IPS-NIHi11 (cell line): ENCODE data around the gene HIPK1.
"Not testable (repeated sequence)": the region's sequence is repeated elsewhere in the genome, so short reads cannot be mapped to it uniquely, and the experiment has no call there.

Experiments used
- DNase-seq: peaks from one replicate; pipeline ENCODE4 v3.0.0; 2012; ENCODE audit warnings: mixed read lengths, low spot score

HIPK1 gene

DNA sequence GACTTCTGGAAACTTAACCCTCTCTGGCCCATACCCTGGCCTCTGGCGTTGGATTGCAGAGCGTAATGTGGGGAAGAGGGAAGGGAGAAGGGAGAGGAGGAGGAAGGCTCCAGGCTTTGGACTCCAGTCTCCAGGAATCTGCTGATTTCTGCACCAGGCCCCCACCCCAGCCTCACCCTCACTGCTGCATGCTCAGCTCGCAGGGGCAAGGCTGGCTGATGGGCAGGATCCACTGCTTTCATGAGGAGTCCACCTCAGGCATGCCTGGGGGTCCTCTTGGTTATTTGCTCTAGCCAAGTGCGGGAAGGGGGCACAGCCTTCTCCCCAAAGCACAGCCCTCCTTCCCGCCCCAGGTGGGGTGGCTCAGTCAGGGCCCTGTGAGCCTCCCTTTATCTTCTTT lies 53.8 kb downstream of the HIPK1 start:
- no peak for DNase-seq

- DNase-seq: no peak
Observed at GRCh38 chr1:113983391-113983790, 54.3 kb downstream of the HIPK1 start.

- no peak for DNase-seq
Observed at GRCh38 chr1:113983826-113984225, 54.7 kb downstream of the HIPK1 start.

- no peak for DNase-seq
Observed at GRCh38 chr1:113984710-113985109, 55.6 kb downstream of the HIPK1 start.

- no peak for DNase-seq
Observed at GRCh38 chr1:113986802-113987201, 57.7 kb downstream of the HIPK1 start.

DNA sequence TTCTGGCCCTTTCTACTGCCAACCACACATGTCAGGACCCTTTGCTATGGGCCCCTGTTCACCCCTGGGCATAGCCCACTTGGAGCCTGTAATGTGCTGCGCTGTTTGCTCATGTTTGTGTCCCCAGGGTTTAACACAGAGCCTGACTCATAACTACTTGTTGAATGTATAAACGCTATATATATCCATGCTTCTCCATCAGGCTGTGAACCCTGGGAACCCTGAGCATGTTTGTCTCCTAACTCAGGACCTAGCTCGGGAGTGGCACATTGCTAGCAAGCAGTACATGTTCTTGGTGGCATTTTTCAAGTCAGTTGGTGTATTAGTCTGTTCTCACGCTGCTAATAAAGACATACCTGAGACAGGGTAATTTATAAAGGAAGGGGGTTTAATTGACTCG lies 58.1 kb downstream of the HIPK1 start:
- no peak for DNase-seq

DNA sequence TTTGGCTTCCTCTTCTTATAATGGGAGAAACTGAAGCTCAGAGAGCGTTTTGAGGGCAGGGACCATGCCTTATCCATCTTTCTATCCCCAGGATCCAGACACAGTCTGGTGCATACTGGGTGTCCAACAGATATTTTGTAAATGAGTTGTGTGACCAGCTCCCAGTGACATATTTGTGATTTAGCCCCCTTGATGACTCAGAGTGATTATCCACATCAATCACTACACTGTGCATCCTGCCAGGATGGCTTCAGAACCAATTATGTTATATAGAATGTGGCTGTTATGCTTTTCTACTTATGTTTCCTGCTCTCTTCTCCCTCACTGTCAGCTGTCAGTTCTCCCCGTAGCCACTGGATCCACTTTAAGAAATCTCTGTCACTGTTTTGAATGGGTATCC lies 61.4 kb downstream of the HIPK1 start:
- no peak for DNase-seq

DNA sequence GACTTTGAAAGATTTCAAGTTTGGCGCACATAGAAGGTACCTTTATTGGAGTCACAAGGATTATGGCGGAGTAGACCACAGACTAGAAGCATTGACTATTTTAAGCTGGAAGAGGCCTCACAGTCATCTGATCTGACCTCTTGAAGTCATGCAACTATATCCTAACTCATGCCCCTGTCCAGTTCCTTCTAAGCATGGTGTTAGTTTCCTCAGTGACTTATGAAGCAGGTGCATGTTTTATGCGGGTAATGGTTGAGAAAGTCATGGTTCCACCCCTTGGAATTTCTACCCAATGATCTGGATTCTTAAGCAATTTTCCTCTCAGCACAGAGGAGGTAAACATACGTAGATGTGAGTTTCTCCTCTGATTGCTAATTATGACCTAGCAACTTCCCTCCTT lies 61.8 kb downstream of the HIPK1 start:
- no peak for DNase-seq

DNA sequence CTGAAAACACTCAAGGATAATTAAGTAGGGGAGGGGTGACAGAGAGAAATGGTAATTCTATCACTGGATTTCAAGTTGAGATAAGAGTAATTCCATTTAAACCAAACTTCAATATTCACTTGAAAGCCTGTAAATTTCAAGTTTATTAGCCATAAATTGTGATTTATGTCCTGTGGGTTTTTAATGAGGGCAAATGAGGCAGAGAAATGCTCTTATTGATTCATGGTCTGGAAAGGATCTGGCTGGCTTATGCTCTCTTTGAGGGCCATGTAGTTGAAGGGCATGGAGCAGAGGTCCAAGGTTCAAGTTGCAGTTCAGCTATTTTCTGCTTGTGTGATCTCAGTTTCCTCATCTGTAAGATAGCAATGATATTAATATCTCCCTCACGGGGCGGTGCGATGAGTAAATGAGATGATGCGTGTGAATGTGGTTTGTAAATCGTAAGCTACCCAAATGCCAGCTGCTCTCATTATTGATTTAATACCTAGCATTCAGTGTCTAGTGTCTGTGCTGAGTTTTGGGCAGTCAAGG lies 62.4 kb downstream of the HIPK1 start:
- DNase-seq: no peak

- DNase-seq: no peak
Observed at GRCh38 chr1:113993072-113993471, 63.9 kb downstream of the HIPK1 start.

- DNase-seq: no peak
Observed at GRCh38 chr1:113993766-113994165, 64.6 kb downstream of the HIPK1 start.

GRCh38 chr1:113995382-113995781 lies 66.3 kb downstream of the HIPK1 start:
- DNase-seq: no peak

DNA sequence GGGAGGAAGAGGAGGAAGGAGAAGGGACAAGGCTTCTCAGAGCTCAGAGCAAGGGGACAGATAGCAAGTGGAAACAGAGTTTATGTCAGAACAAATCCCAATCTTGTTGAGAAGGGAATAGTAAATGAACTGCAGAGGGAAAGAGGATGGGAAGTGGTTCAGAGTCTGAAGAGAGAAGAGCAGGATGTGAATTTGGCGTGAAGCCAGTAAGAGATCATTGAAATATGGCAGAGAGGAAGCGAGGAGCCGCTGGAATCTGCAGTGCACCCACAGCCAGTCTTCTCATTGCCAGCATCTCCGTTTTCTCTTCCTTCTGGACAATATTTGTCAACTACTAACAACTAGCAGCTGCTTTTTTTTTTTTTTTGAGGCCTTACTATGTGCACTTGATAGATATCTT lies 69.2 kb downstream of the HIPK1 start:
- DNase-seq: no peak

GRCh38 chr1:113999233-113999632 lies 70.1 kb downstream of the HIPK1 start:
- DNase-seq: no peak

DNA sequence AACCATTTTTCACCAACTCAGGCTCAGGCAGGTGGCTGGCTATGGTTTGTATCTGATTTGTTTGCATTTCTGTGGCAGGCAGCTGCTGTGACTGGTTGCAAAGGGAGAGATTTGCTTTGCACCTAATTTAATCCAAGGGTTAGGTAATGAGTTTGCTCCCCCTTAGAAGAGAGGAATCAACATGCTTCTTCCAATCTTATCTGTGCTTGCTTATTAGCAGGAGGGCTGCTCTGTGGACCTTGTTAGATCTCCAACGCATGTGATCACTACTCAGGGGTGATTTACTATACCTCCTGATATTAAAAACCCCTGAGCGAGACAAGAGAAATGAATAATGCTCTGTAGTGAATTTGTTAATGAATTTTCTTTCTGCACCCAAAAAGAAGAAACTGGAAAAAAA lies 70.7 kb downstream of the HIPK1 start:
- no peak for DNase-seq

GRCh38 chr1:114000406-114000805 lies 71.3 kb downstream of the HIPK1 start:
- no peak for DNase-seq

GRCh38 chr1:114002492-114003239 lies 73.5 kb downstream of the HIPK1 start:
- DNase-seq: no peak

- no peak for DNase-seq
Observed at GRCh38 chr1:114003431-114003830, 74.3 kb downstream of the HIPK1 start.

GRCh38 chr1:114006825-114007224 lies 77.7 kb downstream of the HIPK1 start:
- DNase-seq: not testable (repeated sequence)

DNA sequence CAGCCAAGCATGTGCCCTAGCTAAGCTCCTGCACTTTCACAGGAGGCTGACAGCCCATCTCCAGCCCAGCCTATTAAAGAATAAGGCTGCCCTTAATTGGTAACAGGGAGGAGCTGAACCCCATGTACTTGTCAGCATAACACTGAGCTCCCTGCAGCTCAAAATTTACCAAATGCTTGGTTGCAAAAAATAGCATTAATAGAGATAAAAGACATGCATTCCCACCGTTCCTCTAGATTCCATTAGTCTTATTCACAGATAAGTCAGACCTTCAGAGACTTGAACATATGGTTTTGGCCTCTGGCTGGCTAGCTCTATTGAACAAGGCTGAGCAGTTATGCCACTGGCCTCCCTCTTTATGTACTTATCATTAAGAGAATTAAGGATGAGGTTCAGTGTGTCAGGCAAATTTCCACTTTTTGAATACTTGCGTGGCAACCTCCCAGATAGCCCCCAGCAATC lies 79.4 kb downstream of the HIPK1 start:
- DNase-seq: no peak

DNA sequence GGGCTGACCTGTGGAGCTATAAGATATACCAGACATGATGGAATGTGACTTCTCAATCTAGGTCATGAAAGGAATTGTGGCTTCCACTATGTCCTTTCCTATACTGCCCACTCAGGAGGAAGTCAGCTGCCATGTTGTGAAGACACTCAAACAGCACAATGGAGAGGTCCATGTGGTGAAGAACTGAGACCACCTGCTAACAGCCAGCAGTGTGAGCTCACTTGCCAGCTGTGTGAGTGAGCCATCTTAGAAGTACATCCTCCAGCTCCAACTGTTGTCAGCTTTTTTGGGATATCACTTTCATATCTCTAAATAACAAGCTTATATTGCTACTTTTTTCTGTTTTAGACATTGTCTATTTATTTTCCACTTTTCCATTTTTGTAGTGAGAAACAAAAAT lies 79.9 kb downstream of the HIPK1 start:
- DNase-seq: no peak

GRCh38 chr1:114009393-114009792 lies 80.3 kb downstream of the HIPK1 start:
- no peak for DNase-seq

DNA sequence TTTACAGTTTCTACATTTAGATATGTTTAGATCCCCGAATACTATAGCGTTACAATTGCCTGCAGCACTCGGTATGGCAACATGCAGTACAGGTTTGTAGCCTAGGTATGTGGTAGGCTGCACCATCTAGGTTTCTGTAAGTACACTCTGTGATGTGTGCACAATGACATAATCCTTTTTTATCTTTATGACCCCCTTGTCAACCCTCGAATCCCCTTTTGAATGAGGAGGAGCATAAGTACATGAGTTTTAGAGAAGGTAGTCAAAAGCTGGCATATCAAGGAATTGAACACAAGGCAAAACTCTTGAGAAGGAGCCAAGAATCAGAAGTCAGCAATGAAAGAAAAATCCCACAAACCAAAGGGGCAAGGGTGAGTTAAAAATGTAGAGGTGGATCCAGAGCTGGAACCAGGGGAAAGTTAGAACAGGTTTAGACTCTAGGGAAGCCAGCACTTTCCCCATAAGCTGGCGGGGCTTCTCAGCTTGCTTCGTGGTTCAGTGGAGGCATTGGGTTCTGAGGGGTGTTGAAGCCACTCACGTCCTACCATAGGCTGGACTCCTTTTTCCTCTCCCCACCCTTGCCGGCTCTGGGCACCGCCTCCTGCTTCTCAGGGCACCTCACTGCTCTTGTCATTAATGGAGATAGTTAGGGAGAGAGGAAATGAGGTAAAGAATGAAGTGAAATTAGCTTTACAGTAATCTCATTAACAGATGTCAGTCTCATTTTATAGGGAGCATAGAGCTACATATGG lies 81.5 kb downstream of the HIPK1 start:
- DNase-seq: no peak
